ENCODE measurements around the gene GOLPH3L. TPM values are rescaled to one million over a fixed set of nuclear protein-coding genes. Genes with fewer than 3 reads are reported as not detected.
"Not testable (repeated sequence)": the region's sequence is repeated elsewhere in the genome, so short reads cannot be mapped to it uniquely, and the experiment has no call there.

Gene GOLPH3L
- polyA plus RNA-seq, 2 of the 4 experiments (the other 2 are of a cell fraction): 32.3 to 41.8 TPM

- no peak overlapping the region for H3K4me2 ChIP-seq
- H3K4me1 ChIP-seq: no peaks in the 10 kb centered on the region
- DNase-seq (ENCODE audit: low read depth in 1 of 2, low spot score in 1 of 2) (no peak), ATAC-seq (no peak), FAIRE-seq (no peak)
- no peak overlapping the region for H3K27ac ChIP-seq
- no peak overlapping the region for H3K4me3 ChIP-seq
- H3K9me3 ChIP-seq: no peaks in the 10 kb centered on the region
- TF ChIP-seq E2F6 (IDR thresholded peaks at IDR 0.05; ENCODE audit: borderline replicate concordance, low read depth): no peak
- ChIA-PET CTCF (interaction anchor here (0.7 kb wide), 1 partner anchor 14 kb away, joined by 4 read pairs; no protein-coding TSS in a partner anchor), POLR2A (no interaction called here)
- WGBS (ENCODE audit: missing lambda C conversion rate): 89% methylated on average over 4 of the region's 4 CpGs
Observed at GRCh38 chr1:150642296-150642695, 54.7 kb downstream of the GOLPH3L start.

DNA sequence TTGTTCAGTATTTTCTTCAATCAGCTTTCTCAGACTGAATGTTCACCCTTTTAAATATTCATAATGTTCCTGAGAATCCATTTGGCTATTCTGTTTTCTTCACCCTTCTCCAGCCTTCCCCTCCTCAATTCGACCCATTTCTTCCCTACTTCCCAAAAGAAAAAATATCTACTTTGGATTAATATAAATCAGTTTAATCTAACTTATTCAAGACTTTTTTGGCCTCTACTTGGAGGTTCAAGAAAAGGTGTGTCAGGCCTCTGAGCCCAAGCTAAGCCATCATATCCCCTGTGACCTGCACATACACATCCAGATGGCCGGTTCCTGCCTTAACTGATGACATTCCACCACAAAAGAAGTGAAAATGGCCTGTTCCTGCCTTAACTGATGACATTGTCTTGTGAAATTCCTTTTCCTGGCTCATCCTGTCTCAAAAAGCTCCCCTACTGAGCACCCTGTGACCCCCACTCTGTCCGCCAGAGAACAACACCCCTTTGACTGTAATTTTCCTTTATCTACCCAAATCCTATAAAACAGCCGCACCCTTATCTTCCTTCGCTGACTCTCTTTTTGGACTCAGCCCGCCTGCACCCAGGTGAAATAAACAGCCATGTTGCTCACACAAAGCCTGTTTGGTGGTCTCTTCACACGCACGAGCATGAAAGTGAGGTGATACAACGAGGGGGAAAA, 55.7 kb downstream of the GOLPH3L start:
- H3K4me1 ChIP-seq; H3K4me3 ChIP-seq; H3K9me3 ChIP-seq; FAIRE-seq; DNase-seq (ENCODE audit: low read depth in 1 of 2, low spot score in 1 of 2); H3K4me2 ChIP-seq; ATAC-seq; POLR2A ChIA-PET; H3K27ac ChIP-seq: not testable (repeated sequence)
- 94% methylated on average over 9 of the region's 9 CpGs for WGBS (ENCODE audit: missing lambda C conversion rate)
- CTCF ChIA-PET: interaction anchor here (0.6 to 0.7 kb wide), 2 partner anchors 13 to 473 kb away, joined by 3 to 4 read pairs; no protein-coding TSS in a partner anchor

GRCh38 chr1:150638430-150638829, 58.5 kb downstream of the GOLPH3L start:
- POLR2A ChIA-PET: not testable (repeated sequence)

DNA sequence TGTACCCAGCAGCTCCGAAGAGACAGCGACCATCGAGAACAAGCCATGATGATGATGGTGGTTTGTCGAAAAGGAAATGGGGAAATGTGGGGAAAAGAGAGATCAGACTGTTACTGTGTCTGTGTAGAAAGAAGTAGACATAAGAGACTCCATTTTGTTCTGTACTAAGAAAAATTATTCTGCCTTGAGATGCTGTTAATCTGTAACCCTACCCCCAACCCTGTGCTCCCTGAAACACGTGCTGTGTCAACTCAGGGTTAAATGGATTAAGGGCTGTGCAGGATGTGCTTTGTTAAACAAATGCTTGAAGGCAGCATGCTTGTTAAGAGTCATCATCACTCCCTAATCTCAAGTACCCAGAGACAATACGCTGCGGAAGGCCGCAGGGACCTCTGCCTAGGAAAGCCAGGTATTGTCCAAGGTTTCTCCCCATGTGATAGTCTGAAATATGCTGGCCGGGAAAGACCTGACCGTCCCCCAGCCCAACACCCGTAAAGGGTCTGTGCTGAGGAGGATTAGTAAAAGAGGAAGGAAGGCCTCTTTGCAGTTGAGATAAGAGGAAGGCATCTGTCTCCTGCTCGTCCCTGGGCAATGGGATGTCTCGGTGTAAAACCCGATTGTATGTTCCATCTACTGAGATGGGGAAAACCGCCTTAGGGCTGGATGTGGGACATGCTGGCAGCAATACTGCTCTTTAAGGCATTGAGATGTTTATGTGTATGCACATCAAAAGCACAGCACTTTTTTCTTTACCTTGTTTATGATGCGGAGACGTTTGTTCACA, 61.9 kb downstream of the GOLPH3L start:
- H3K4me1 ChIP-seq; ATAC-seq; POLR2A ChIA-PET; H3K4me3 ChIP-seq; H3K4me2 ChIP-seq; H3K27ac ChIP-seq; H3K9me3 ChIP-seq; FAIRE-seq; DNase-seq (ENCODE audit: low read depth in 1 of 2, low spot score in 1 of 2): not testable (repeated sequence)
- CTCF ChIA-PET: interaction anchor here (1.3 kb wide), 1 partner anchor 75 kb away, joined by 3 read pairs; no protein-coding TSS in a partner anchor
- WGBS (ENCODE audit: missing lambda C conversion rate): 89% methylated on average over 17 of the region's 17 CpGs

More at GRCh38 chr1:150638430-150638829, 58.5 kb downstream of the GOLPH3L start:
- WGBS (ENCODE audit: missing lambda C conversion rate): 84% methylated on average over 6 of the region's 6 CpGs
- H3K27ac ChIP-seq; H3K4me2 ChIP-seq; ATAC-seq; CTCF ChIA-PET; H3K4me3 ChIP-seq; H3K4me1 ChIP-seq; DNase-seq (ENCODE audit: low read depth in 1 of 2, low spot score in 1 of 2); H3K9me3 ChIP-seq; FAIRE-seq: not testable (repeated sequence)
- TF ChIP-seq CEBPB (IDR thresholded peaks at IDR 0.05): peak; percentile 7 to 59; a peak in 1 of 4 replicates

GRCh38 chr1:150629115-150629928, 67.6 kb downstream of the GOLPH3L start, which contains the start of gene ENSA:
Gene ENSA, minus strand, starts transcription at chr1:150629612. Its CDS starts 142 bp downstream, at chr1:150629470.
- H3K4me2 ChIP-seq: peak within 1 kb of the TSS; percentile 83
- ATAC-seq (peak; percentile 96 to 97), DNase-seq (ENCODE audit: low read depth in 1 of 2, low spot score in 1 of 2) (peak; percentile 99), FAIRE-seq (no peak)
- POLR2A ChIA-PET: interaction anchor here (0.6 to 2.8 kb wide), 15 partner anchors 8 to 394 kb away, joined by 3 to 53 read pairs (median 5); partner anchors contain the start of genes GOLPH3L, MCL1 and MINDY1
- WGBS (ENCODE audit: missing lambda C conversion rate): under 1% methylated on average over 39 of the region's 49 CpGs
- CTCF ChIA-PET: interaction anchor here (0.9 to 15.3 kb wide), 11 partner anchors 9 to 463 kb away, joined by 3 to 210 read pairs (median 4); no protein-coding TSS in a partner anchor
- no peaks in the 10 kb centered on the region for H3K9me3 ChIP-seq
- peak within 1 kb of the TSS; percentile 85 to 95 for H3K27ac ChIP-seq
- H3K4me1 ChIP-seq: peaks cover 13% of the 10 kb centered on the region; the same call in 2 of the 3 replicates
- peak within 1 kb of the TSS; percentile 62 for H3K4me3 ChIP-seq
- TF ChIP-seq CEBPB (IDR thresholded peaks at IDR 0.05): peak in 1 of 2 experiments; percentile 32; a peak in 1 of 4 replicates
- 0 out of 2 replicates have a peak, but pooled peaks have one; percentile 4 for TF ChIP-seq BHLHE40 (IDR thresholded peaks at IDR 0.05; ENCODE audit: low read depth, low read length)
- TF ChIP-seq CTCF (IDR thresholded peaks at IDR 0.05): no peak
- TF ChIP-seq, protein P1, sequence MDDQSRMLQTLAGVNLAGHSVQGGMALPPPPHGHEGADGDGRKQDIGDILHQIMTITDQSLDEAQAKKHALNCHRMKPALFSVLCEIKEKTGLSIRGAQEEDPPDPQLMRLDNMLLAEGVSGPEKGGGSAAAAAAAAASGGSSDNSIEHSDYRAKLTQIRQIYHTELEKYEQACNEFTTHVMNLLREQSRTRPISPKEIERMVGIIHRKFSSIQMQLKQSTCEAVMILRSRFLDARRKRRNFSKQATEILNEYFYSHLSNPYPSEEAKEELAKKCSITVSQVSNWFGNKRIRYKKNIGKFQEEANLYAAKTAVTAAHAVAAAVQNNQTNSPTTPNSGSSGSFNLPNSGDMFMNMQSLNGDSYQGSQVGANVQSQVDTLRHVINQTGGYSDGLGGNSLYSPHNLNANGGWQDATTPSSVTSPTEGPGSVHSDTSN (IDR thresholded peaks at IDR 0.05): peak; percentile 99
- TF ChIP-seq PHF8 (IDR thresholded peaks at IDR 0.05; ENCODE audit: borderline replicate concordance, low read depth): peak; percentile 32; the same call in 1 of the 2 replicates
- TF ChIP-seq RFX5 (IDR thresholded peaks at IDR 0.05): peak; percentile 90
- TF ChIP-seq MAFK (IDR thresholded peaks at IDR 0.05; ENCODE audit: partially characterized antibody): no peak
- peak; percentile 34 for TF ChIP-seq CHD2 (IDR thresholded peaks at IDR 0.05; ENCODE audit: low read length, partially characterized antibody)
- no peak for TF ChIP-seq MYC (IDR thresholded peaks at IDR 0.05; ENCODE audit: borderline replicate concordance, low read length)
- peak in 1 of 2 experiments; percentile 90; a peak in 3 of 5 replicates for TF ChIP-seq JUN (IDR thresholded peaks at IDR 0.05)
- TF ChIP-seq MAX (IDR thresholded peaks at IDR 0.05): peak; percentile 7; the same call in 1 of the 2 replicates
- no peak for TF ChIP-seq CBX8 (IDR thresholded peaks at IDR 0.05)
- TF ChIP-seq, protein P2, sequence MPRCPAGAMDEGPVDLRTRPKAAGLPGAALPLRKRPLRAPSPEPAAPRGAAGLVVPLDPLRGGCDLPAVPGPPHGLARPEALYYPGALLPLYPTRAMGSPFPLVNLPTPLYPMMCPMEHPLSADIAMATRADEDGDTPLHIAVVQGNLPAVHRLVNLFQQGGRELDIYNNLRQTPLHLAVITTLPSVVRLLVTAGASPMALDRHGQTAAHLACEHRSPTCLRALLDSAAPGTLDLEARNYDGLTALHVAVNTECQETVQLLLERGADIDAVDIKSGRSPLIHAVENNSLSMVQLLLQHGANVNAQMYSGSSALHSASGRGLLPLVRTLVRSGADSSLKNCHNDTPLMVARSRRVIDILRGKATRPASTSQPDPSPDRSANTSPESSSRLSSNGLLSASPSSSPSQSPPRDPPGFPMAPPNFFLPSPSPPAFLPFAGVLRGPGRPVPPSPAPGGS (IDR thresholded peaks at IDR 0.05): peak; percentile 75; the same call in 1 of the 3 replicates
- no peak for TF ChIP-seq FOSL2 (IDR thresholded peaks at IDR 0.05)
- peak; percentile 13 for TF ChIP-seq FOSL2 (CRISPR knock-in tag; IDR thresholded peaks at IDR 0.05)

All from A549 (cell line).